Breast epithelium (tissue), 4 donors: Measurements from ENCODE around the gene PTPN22. TPM values are rescaled to one million over a fixed set of nuclear protein-coding genes. Genes with fewer than 3 reads are reported as not detected.

Source experiments
- DNase-seq, 2 donors: peaks; one replicate each; pipeline ENCODE4 v3.0.0-alpha.2; 2019; ENCODE audit warnings: low spot score in 2 of 2
- H3K27ac ChIP-seq, 2 donors: fragments of 200-600 bp; sonication (generic) in 1 of 2; one replicate each; pipeline ENCODE4 v1.5.1; 2016 to 2019; ENCODE audit warnings: mild to moderate bottlenecking in 1 of 2
- H3K27me3 ChIP-seq, 2 donors: fragments of 200-600 bp; sonication (generic) in 1 of 2; one replicate each; pipeline versions ENCODE4 v1.5.1 to v1.6.0; 2017 to 2019; ENCODE audit warnings: control low read depth in 1 of 2, mild to moderate bottlenecking in 1 of 2
- H3K36me3 ChIP-seq: fragments of 200-600 bp; one replicate; pipeline ENCODE4 v1.5.1; 2019
- H3K4me1 ChIP-seq, 2 donors: fragments of 200-600 bp; sonication (generic); one replicate each; pipeline ENCODE4 v1.5.1; 2016 to 2019; ENCODE audit warnings: control low read depth in 1 of 2
- H3K4me3 ChIP-seq, 3 donors: fragments of 200-600 bp; sonication (generic); 1 replicate in 2 of 3; 2 replicates in 1 of 3; pipeline ENCODE4 v1.5.1; 2016 to 2019; ENCODE audit warnings: mild to moderate bottlenecking in 3 of 3, moderate library complexity in 2 of 3
- H3K9me3 ChIP-seq, 2 donors: fragments of 200-600 bp; sonication (generic) in 1 of 2; one replicate each; pipeline ENCODE4 v1.5.1; 2016 to 2019; ENCODE audit warnings: control low read depth in 1 of 2
- POLR2A ChIP-seq: fragments of 450-650 bp; IDR thresholded peaks from one replicate; pipeline ENCODE4 v1.6.1; 2016; ENCODE audit warnings: antibody characterized with exemption, mild to moderate bottlenecking, moderate library complexity
- POLR2AphosphoS5 ChIP-seq, 3 donors: sonication (generic); formaldehyde crosslinking; IDR thresholded peaks; one replicate each; pipeline ENCODE4 v1.6.1; 2017; ENCODE audit warnings: antibody characterized with exemption in 3 of 3
- intact Hi-C: fragments of 100-400 bp; cut with DNase I; formaldehyde crosslinking; loops from one replicate; pipeline ENCODE4 v1.15.1; 2023; ENCODE audit warnings: low total_unique reads
- total RNA-seq, 3 donors: library from RNA; depleted of rRNA; stranded (reverse); fragments of >200 nt; gene quantifications; one replicate each; pipeline ENCODE4 v1.1.0, GENCODE V29; 2016
- TF ChIP-seq, protein P1 (sequence below), 3 donors: fragments of 450-650 bp; IDR thresholded peaks; one replicate each; pipeline ENCODE4 v1.5.1; 2016 to 2017; ENCODE audit warnings: antibody characterized with exemption in 3 of 3, mild to moderate bottlenecking in 3 of 3, moderate library complexity in 3 of 3

PTPN22 gene
- total RNA-seq, 3 donors from 2014 or later = 3.4 to 7.2 (median 3.6) TPM

DNA sequence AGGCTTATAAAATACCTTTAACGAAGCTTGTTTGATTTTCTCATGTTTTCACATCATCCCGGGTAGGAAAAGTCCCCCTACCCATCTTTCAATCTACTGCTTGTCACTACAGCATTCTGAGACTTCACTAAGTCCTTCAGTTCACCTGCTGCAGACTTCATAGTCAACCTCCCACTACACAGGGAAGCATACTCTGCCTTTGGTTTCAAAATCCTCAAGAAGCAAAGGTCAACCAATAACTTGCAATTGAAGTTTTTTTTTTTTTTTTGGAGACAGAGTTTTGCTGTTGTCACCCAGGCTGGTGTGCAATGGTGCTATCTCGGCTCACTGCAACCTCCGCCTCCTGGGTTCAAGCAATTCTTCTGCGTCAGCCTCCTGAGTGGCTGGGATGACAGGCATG lies 4.7 kb upstream of the PTPN22 start:
- no peak for DNase-seq
- intact Hi-C loops = no loop called here
- no peaks in the 10 kb centered on the region for H3K27me3 ChIP-seq
- TF ChIP-seq, protein P1, sequence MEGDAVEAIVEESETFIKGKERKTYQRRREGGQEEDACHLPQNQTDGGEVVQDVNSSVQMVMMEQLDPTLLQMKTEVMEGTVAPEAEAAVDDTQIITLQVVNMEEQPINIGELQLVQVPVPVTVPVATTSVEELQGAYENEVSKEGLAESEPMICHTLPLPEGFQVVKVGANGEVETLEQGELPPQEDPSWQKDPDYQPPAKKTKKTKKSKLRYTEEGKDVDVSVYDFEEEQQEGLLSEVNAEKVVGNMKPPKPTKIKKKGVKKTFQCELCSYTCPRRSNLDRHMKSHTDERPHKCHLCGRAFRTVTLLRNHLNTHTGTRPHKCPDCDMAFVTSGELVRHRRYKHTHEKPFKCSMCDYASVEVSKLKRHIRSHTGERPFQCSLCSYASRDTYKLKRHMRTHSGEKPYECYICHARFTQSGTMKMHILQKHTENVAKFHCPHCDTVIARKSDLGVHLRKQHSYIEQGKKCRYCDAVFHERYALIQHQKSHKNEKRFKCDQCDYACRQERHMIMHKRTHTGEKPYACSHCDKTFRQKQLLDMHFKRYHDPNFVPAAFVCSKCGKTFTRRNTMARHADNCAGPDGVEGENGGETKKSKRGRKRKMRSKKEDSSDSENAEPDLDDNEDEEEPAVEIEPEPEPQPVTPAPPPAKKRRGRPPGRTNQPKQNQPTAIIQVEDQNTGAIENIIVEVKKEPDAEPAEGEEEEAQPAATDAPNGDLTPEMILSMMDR (IDR thresholded peaks at IDR 0.05) = no peak
- TF ChIP-seq POLR2AphosphoS5 (IDR thresholded peaks at IDR 0.05) (no peak), POLR2A (no peak)
- H3K4me3 ChIP-seq = no peak overlapping the region
- H3K36me3 ChIP-seq = no peaks in the 10 kb centered on the region
- no peaks in the 10 kb centered on the region for H3K4me1 ChIP-seq
- no peaks in the 10 kb centered on the region for H3K9me3 ChIP-seq
- no peak overlapping the region for H3K27ac ChIP-seq

DNA sequence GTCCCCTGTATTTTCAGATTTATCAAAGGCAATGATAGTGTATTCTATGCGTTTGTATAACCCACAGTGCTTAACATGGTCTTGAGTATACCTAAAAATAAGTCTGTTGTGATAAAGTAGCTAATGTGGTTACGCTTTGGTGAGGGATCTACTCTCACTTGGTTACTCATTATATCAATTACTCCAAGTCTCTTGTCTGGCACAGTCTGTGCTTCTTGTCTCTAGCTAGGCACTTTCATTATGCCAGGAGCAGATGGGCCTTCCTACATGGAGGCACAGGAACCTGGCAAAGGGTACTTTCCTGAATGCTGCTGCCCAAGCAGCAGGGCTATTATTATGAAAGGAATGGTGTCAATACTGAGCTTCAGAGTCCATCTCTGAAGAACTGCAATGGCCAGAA lies 4.2 kb upstream of the PTPN22 start:
- Histone ChIP-seq H3K4me3 (no peak overlapping the region), H3K9me3 (no peaks in the 10 kb centered on the region), H3K4me1 (no peaks in the 10 kb centered on the region), H3K27ac (no peak overlapping the region), H3K27me3 (no peaks in the 10 kb centered on the region), H3K36me3 (no peaks in the 10 kb centered on the region)
- intact Hi-C loops = no loop called here
- TF ChIP-seq, protein P1 (IDR thresholded peaks at IDR 0.05) = no peak
- TF ChIP-seq POLR2A (no peak), POLR2AphosphoS5 (IDR thresholded peaks at IDR 0.05) (no peak)
- no peak for DNase-seq

DNA sequence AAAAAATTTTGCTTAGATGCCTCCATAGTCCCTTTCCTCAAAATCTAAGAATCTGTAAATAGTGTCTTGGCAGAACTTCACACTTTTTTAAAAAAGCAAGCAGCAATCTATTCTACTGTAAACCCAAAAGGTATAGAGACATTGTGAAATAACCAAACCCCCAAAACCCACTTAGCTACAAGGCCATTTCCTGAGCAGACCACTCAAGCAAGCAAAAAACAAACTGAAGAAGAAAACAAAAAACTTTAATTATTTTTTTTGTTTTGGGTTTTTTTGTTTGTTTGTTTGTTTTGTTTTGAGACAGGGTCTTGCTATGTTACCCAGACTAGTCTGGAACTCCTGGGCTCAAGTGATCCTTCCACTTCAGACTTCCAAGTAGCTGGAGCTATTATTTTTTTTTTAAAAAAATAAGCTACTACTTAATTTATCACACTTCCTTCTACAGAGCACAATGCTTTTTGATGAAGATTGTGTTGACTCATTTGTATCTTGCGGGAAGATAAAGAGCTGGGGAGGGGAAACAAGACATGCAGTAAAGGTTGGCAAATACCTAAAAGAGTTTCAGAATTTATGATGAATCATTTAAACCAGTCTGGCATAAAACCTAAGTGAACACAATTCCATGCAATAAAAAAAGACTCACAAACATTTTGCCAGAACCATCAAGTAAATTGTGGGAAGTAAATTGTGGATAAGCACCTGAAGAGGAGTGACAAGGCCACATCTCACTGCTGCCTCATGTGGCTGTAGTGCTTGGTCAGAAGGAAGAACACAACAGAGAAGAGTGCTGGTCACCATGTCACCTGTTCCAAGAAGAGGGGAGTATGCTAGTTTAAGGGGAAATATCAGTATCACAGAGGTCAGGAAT lies 2.7 kb upstream of the PTPN22 start:
- no peak overlapping the region for H3K4me3 ChIP-seq
- H3K9me3 ChIP-seq = no peaks in the 10 kb centered on the region
- TF ChIP-seq, protein P1 (IDR thresholded peaks at IDR 0.05) = no peak
- no peak for TF ChIP-seq POLR2AphosphoS5 (IDR thresholded peaks at IDR 0.05)
- no peak for TF ChIP-seq POLR2A
- no peaks in the 10 kb centered on the region for H3K36me3 ChIP-seq
- no peak overlapping the region for H3K27ac ChIP-seq
- no peaks in the 10 kb centered on the region for H3K27me3 ChIP-seq
- intact Hi-C loops = no loop called here
- DNase-seq = no peak
- H3K4me1 ChIP-seq = no peaks in the 10 kb centered on the region

DNA sequence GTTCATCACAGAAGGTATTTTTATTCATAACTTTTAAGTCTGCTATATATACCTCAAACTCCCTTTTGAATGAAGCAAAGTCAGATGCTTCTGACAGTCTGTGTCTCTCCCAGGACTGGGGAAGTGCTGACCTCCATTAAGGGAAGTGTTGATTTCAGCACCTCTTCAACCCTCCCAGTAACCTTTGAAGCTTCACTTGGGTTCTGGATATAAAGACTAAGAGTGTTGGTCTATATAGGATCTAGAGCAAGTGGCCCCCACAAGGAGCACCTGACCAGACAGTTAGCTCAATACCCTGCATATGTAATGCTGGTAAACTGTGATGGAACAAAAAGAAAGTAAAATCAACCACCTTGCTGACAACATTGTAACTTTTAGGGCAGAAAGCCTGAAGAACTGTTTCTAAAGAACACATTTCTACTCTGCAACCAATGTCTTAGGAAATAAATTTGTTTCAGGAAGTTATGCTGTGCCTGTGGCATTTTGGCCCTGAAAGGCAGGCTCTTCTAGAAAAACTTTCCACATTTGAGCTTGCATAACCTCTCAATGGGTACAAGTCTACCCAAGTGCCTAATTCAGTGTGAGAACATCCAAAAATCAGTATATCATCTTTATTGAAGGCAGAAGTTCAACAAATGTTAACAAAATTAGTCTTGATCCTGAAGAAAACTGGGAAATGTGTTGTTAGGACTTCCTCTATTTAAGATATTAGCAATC lies 865 bp upstream of the PTPN22 start:
- intact Hi-C loops = no loop called here
- TF ChIP-seq, protein P1 (IDR thresholded peaks at IDR 0.05) = no peak
- no peak for TF ChIP-seq POLR2A
- no peak for TF ChIP-seq POLR2AphosphoS5 (IDR thresholded peaks at IDR 0.05)
- H3K27me3 ChIP-seq = no peaks in the 10 kb centered on the region
- no peaks in the 10 kb centered on the region for H3K9me3 ChIP-seq
- no peaks in the 10 kb centered on the region for H3K36me3 ChIP-seq
- H3K4me1 ChIP-seq = no peaks in the 10 kb centered on the region
- no peak for DNase-seq
- H3K4me3 ChIP-seq = no peak overlapping the region
- peak overlapping the region; percentile 32 to 77 for H3K27ac ChIP-seq

DNA sequence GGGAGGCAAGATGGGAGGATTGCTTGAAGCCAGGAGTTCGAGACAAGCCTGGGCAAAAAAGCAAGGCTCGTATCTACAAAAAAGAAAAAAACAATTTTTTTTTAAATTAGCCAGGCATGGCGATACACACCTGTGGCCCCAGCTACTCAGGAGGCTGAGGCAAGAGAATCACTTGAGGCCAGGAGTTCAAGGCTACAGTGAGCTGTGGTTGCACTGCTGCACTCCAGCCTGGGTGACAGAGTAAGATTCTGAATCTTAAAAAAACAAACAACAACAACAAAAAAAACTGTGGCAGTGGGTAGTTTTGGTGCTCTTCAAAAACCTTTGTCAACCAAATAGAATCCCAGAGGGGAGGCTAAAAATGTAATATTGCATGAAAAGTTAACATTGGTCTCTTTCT lies 734 bp downstream of the PTPN22 start:
- intact Hi-C loops = no loop called here
- TF ChIP-seq POLR2A (no peak), POLR2AphosphoS5 (IDR thresholded peaks at IDR 0.05) (no peak)
- TF ChIP-seq, protein P1 (IDR thresholded peaks at IDR 0.05) = no peak
- no peaks in the 10 kb centered on the region for H3K27me3 ChIP-seq
- H3K4me1 ChIP-seq = no peaks in the 10 kb centered on the region
- peak overlapping the region in 1 of 3 donors; percentile 20 for H3K4me3 ChIP-seq
- no peak for DNase-seq
- no peaks in the 10 kb centered on the region for H3K36me3 ChIP-seq
- H3K9me3 ChIP-seq = no peaks in the 10 kb centered on the region
- H3K27ac ChIP-seq = no peak overlapping the region
